Subcutaneous adipose tissue (tissue), 4 donors: ENCODE measurements around the gene WNT10A. TPM values are rescaled to one million over a fixed set of nuclear protein-coding genes. Genes with fewer than 3 reads are reported as not detected.

ENCODE experiments used
- total RNA-seq, 4 donors: library from RNA; depleted of rRNA; stranded (reverse); fragments of >200 nt; gene quantifications; one replicate each; pipeline ENCODE4 v1.1.0, GENCODE V29; 2016
- TF ChIP-seq, protein P1 (sequence below): fragments of 450-650 bp; IDR thresholded peaks from one replicate; pipeline ENCODE4 v1.5.1; 2016; ENCODE audit warnings: low read depth, mild to moderate bottlenecking, control low read depth, antibody characterized with exemption, moderate library complexity

The WNT10A gene
- total RNA-seq, 4 donors from 2014 or later: not detected

DNA sequence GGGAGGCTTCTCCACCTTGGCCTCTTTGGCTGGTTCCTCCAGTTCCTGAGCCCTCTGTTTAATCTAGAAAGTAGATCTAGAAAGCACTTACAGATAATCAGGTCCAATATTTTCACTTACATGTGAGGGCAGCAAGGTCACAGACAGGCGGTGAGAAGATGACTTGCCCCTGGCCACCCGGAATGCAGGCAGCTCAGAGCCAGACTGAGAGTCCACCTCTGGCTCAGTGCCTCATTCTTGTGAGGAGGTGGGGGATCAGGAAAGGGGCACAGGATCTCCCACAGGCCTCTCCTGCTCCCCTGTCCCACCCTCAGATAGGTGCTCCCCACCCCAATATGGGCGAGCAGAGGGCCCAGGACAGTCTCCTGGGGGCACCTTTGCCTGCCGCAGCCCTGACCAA lies 15.3 kb upstream of the WNT10A start:
- TF ChIP-seq, protein P1, sequence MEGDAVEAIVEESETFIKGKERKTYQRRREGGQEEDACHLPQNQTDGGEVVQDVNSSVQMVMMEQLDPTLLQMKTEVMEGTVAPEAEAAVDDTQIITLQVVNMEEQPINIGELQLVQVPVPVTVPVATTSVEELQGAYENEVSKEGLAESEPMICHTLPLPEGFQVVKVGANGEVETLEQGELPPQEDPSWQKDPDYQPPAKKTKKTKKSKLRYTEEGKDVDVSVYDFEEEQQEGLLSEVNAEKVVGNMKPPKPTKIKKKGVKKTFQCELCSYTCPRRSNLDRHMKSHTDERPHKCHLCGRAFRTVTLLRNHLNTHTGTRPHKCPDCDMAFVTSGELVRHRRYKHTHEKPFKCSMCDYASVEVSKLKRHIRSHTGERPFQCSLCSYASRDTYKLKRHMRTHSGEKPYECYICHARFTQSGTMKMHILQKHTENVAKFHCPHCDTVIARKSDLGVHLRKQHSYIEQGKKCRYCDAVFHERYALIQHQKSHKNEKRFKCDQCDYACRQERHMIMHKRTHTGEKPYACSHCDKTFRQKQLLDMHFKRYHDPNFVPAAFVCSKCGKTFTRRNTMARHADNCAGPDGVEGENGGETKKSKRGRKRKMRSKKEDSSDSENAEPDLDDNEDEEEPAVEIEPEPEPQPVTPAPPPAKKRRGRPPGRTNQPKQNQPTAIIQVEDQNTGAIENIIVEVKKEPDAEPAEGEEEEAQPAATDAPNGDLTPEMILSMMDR: no peak

DNA sequence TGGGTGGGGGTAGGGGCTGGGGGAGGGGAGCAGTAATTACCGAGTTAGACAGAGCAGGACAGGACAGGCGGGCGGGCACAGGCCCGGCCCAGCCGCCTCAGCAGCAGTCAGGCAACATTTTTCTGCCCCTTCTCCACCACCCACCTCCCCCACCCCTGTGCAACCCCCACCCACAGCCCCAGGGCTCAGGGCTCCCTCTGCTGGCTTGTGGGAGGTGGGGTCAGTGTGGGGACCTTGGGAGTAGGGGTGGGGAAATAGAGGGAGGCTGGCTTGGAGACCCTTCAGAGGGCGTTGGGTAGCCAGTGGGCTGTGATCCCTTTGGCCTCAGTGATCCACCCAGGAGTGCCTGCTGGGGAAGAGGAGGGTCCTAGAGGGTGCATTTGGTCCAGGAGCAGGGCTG lies 14.7 kb upstream of the WNT10A start:
- TF ChIP-seq, protein P1: no peak

DNA sequence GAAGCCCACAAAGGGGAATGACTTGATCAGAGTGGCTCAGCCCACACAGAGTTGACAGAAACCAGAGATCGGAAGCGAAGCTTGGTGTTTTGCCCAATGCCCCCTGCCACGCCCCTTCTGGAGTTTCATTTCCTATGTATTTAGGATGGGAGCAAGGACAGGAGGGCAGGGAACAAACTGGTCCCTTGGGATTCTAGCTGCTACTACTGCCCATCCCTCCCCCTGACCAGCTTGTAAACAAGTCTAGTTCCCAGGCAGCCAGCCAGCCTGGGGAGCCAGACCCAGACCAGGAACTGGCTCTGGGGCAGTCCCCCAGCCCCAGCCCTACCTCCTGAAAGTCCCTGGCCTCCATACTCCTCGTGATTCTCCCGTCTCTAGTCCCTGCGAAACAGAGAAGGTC lies 12.8 kb upstream of the WNT10A start:
- TF ChIP-seq, protein P1: no peak

DNA sequence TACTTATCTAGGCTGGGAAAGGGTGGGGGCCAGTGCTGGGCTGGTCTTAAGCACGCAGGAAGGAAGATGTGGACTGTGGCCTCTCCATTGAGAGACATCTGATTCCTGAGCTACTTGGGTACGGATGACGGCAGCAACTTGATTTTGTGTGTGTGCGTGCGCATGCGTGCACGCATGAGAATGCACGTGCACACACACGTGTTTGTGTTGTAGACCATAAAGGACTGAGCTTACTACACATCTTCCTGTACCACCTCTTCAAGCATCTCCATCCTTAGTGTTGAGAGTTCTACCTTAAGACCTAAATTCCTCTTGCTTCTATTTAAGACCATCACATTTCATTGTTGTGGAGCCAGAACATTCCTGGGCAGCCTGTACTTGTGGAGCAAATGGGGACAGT lies 11.6 kb upstream of the WNT10A start:
- TF ChIP-seq, protein P1: no peak

DNA sequence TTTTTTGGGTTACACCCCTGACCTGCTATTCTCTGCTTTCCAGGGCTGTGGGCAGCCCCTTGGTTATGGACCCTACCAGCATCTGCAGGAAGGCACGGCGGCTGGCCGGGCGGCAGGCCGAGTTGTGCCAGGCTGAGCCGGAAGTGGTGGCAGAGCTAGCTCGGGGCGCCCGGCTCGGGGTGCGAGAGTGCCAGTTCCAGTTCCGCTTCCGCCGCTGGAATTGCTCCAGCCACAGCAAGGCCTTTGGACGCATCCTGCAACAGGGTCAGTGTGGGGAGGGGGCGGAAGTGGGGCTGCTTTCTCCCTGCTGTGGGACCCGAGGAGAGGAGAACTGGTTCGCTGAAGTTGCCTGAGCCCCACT lies 9.7 kb upstream of the WNT10A start:
- TF ChIP-seq, protein P1: no peak

DNA sequence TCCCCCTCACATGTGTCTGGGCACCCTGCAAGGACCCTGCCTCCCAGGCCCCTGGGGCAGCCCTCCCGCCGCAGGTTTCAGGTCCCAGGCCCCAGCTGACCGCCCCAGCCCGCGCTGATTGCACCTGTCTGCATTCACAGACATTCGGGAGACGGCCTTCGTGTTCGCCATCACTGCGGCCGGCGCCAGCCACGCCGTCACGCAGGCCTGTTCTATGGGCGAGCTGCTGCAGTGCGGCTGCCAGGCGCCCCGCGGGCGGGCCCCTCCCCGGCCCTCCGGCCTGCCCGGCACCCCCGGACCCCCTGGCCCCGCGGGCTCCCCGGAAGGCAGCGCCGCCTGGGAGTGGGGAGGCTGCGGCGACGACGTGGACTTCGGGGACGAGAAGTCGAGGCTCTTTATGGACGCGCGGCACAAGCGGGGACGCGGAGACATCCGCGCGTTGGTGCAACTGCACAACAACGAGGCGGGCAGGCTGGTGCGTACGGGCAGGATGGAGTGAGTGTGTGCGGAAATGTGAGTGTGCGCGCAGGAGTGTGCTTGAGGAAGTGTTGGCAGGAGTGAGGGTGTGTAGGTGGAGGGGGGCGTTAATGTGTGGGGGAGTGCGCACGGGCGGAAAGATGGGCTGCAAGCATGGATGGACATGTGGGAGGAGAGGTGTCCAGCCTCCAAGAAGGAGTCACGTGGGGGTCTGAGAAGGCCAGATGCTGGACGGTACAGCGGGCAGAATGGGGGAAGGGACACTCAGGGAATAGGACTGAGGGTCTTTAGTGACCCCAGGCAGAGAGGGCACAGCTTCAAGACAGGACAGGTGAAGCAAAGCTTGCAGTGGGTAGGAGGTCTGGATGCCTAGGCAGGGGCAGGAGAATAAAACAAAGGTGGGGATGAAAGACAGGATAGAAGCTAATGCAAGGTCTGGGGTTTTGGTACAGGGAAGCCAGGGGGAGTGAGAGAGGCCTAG lies 9.0 kb upstream of the WNT10A start:
- TF ChIP-seq, protein P1: no peak

DNA sequence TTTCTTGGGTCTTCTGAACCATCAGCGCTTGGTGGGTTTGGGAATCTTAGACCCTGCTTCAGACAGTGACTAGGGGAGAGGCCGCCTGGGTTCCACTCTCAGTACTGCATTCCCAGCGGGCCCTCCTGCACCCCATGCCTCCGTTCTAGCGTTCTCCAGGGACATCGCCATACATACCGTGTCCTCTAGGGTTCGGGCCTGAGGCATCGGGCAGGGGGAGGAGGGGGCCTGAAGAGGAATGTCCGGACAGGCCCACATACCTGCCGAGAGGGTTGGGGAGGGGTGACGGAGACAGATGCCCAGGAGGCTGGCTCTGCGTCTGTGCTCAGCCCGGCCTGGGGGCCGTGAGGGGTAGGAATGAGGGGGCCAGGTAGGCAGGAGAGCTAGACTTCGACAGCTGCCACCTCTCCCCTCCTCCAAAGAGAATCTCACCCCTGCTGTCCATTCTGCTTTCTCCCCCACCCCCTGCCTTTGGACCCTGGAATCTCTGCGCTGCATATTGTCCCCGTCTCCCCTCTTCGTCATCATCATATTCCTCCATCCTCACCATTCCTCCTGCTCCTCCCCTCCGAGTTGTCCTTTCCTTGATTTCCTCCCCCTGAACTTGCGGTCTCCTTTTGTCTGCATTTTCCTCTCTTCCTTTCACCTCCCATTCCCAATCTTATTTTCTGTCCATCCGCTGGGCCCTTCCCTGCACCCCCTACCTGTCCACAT lies 7.8 kb upstream of the WNT10A start:
- TF ChIP-seq, protein P1: no peak
